GM12872 (cell line): Measurements from ENCODE around the gene TTLL11.

ENCODE experiments used
- CTCF ChIP-seq: IDR thresholded peaks from 3 replicates; pipeline ENCODE4 v1.5.1; 2011; ENCODE audit warnings: low read depth, mild to moderate bottlenecking, low read length, moderate library complexity; ENCODE audit not compliant: insufficient read depth

Gene TTLL11

GRCh38 chr9:121807069-121807822, 285.9 kb downstream of the TTLL11 start:
- TF ChIP-seq CTCF = no peak

GRCh38 chr9:121802753-121803152, 290.4 kb downstream of the TTLL11 start:
- TF ChIP-seq CTCF = no peak

- TF ChIP-seq CTCF = no peak
These were observed 291.5 kb downstream of the TTLL11 start for GRCh38 chr9:121801579-121801978.

GRCh38 chr9:121800376-121800775, 292.7 kb downstream of the TTLL11 start:
- TF ChIP-seq CTCF = no peak

- no peak for TF ChIP-seq CTCF
These were observed 294.2 kb downstream of the TTLL11 start for GRCh38 chr9:121798941-121799340.

- TF ChIP-seq CTCF = no peak
These were observed 296.0 kb downstream of the TTLL11 start for GRCh38 chr9:121797081-121797480.

- TF ChIP-seq CTCF = no peak
These were observed 302.3 kb downstream of the TTLL11 start for GRCh38 chr9:121790841-121791240.
